Measurements from ENCODE around the gene DDIAS.

DNA sequence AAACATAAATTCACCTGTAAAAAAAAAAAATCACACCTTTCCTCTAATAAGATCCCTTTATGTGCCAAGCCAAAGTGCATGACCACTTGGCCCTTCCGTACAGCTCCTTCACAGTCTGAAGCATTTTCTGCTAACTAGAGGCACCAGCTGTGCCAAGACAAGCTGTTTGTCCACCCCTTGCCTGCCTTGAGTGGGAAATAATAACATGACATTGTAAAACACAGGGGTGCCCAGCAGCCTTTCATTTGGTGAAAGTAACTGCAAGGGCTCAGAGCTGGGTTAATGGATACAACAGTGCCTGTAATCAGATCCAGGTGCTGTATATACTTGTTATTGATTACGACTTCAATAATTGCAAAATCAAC is 59.2 kb downstream of the DDIAS start:
- TF ChIP-seq POLR2AphosphoS5 (IDR thresholded peaks at IDR 0.05; ENCODE audit: low read depth, low read length) (no peak), POLR2A (IDR thresholded peaks at IDR 0.05; ENCODE audit: low read depth, low read length) (no peak)
